Mesenchymal stem cell (in vitro differentiated cells and primary cell): ENCODE data around the gene PYGO1.

Experiments
- DNase-seq: peaks from one replicate; pipeline ENCODE4 v3.0.0-alpha.2; 2013
- H2AFZ ChIP-seq: one replicate; pipeline ENCODE4 v1.6.1; 2013; ENCODE audit warnings: low read depth, mild to moderate bottlenecking, control low read depth, inconsistent platforms, low read length, moderate library complexity
- H2AK5ac ChIP-seq: 2 replicates; pipeline ENCODE4 v1.6.1; 2013; ENCODE audit warnings: low read length, moderate library complexity, mild to moderate bottlenecking, inconsistent platforms; ENCODE audit not compliant: severe bottlenecking
- H2BK120ac ChIP-seq: one replicate; pipeline ENCODE4 v1.6.1; 2013; ENCODE audit warnings: low read depth, mild to moderate bottlenecking, inconsistent platforms, low read length, moderate library complexity
- H2BK12ac ChIP-seq, 2 experiments: one replicate each; pipeline ENCODE4 v1.6.1; 2013; ENCODE audit warnings: inconsistent platforms in 2 of 2, low read length in 2 of 2, mild to moderate bottlenecking in 2 of 2, moderate library complexity in 2 of 2, control low read depth in 1 of 2
- H2BK15ac ChIP-seq: one replicate; pipeline ENCODE4 v1.6.1; 2013; ENCODE audit warnings: mild to moderate bottlenecking, low read depth, inconsistent platforms; ENCODE audit not compliant: poor library complexity, severe bottlenecking
- H2BK5ac ChIP-seq: 2 replicates; pipeline ENCODE4 v1.6.1; 2013; ENCODE audit warnings: low read depth, mild to moderate bottlenecking, low read length, control low read depth, inconsistent platforms; ENCODE audit not compliant: poor library complexity, severe bottlenecking
- H3K14ac ChIP-seq, 2 experiments: one replicate each; pipeline ENCODE4 v1.6.1; 2013; ENCODE audit warnings: inconsistent platforms in 2 of 2, low read length in 2 of 2, control low read depth in 1 of 2, mild to moderate bottlenecking in 1 of 2, moderate library complexity in 1 of 2
- H3K18ac ChIP-seq, 2 experiments: one replicate each; pipeline ENCODE4 v1.6.1; 2013; ENCODE audit warnings: inconsistent platforms in 2 of 2, low read length in 2 of 2, control low read depth in 1 of 2, low read depth in 1 of 2, mild to moderate bottlenecking in 1 of 2
- H3K23ac ChIP-seq, 2 experiments: one replicate each; pipeline ENCODE4 v1.6.1; 2013; ENCODE audit warnings: inconsistent platforms in 2 of 2, low read length in 2 of 2, mild to moderate bottlenecking in 2 of 2, moderate library complexity in 2 of 2, control low read depth in 1 of 2
- H3K27ac ChIP-seq: 2 replicates; pipeline ENCODE4 v1.5.1; 2013; ENCODE audit warnings: mild to moderate bottlenecking, moderate library complexity, low read length, control low read depth, inconsistent platforms; ENCODE audit not compliant: poor library complexity, severe bottlenecking
- H3K27me3 ChIP-seq, 2 experiments: 2 replicates each; pipeline versions ENCODE4 v1.6.1 to v1.7.0; 2013; ENCODE audit warnings: low read length in 2 of 2, mild to moderate bottlenecking in 2 of 2, moderate library complexity in 2 of 2, control low read depth in 1 of 2, inconsistent platforms in 1 of 2; ENCODE audit not compliant: control insufficient read depth in 1 of 2, insufficient read depth in 1 of 2
- H3K36me3 ChIP-seq, 2 experiments: 2 replicates each; pipeline versions ENCODE4 v1.6.1 to v1.7.0; 2013; ENCODE audit warnings: low read length in 2 of 2, control low read depth in 1 of 2, inconsistent platforms in 1 of 2, low read depth in 1 of 2, mild to moderate bottlenecking in 1 of 2; ENCODE audit not compliant: insufficient read depth in 2 of 2, control insufficient read depth in 1 of 2
- H3K4ac ChIP-seq, 2 experiments: one replicate each; pipeline ENCODE4 v1.6.1; 2013; ENCODE audit warnings: inconsistent platforms in 2 of 2, low read length in 2 of 2, mild to moderate bottlenecking in 2 of 2, moderate library complexity in 2 of 2, control low read depth in 1 of 2, low read depth in 1 of 2
- H3K4me1 ChIP-seq: 2 replicates; pipeline ENCODE4 v1.6.1; 2013; ENCODE audit warnings: low read depth, low read length, control low read depth; ENCODE audit not compliant: control insufficient read depth, insufficient read depth
- H3K4me2 ChIP-seq: 2 replicates; pipeline ENCODE4 v1.6.1; 2013; ENCODE audit warnings: low read length, mild to moderate bottlenecking, inconsistent platforms; ENCODE audit not compliant: poor library complexity, severe bottlenecking
- H3K4me3 ChIP-seq, 2 experiments: 2 replicates each; pipeline versions ENCODE4 v1.5.1 to v1.7.0; 2013; ENCODE audit warnings: low read length in 2 of 2, mild to moderate bottlenecking in 2 of 2, control low read depth in 1 of 2, low read depth in 1 of 2; ENCODE audit not compliant: insufficient read depth in 1 of 2
- H3K79me1 ChIP-seq: replicated peaks from 2 replicates; pipeline ENCODE4 v1.6.1; 2013; ENCODE audit warnings: mild to moderate bottlenecking, control low read depth, low read length, inconsistent platforms; ENCODE audit not compliant: poor library complexity, severe bottlenecking
- H3K9ac ChIP-seq: 2 replicates; pipeline ENCODE4 v1.7.0; 2013; ENCODE audit warnings: mild to moderate bottlenecking, low read length, moderate library complexity
- H3K9me3 ChIP-seq: 2 replicates; pipeline ENCODE4 v1.7.0; 2013; ENCODE audit warnings: mild to moderate bottlenecking, low read length; ENCODE audit not compliant: control insufficient read depth
- H4K8ac ChIP-seq: one replicate; pipeline ENCODE4 v1.6.1; 2013; ENCODE audit warnings: inconsistent platforms, mild to moderate bottlenecking, low read length, moderate library complexity
- H4K91ac ChIP-seq: one replicate; pipeline ENCODE4 v1.6.1; 2013; ENCODE audit warnings: mild to moderate bottlenecking, low read length, inconsistent platforms
- whole genome bisulfite sequencing: methylation state at CpG from one replicate; pipeline ENCODE4 v1.1.7; 2013; ENCODE audit warnings: mixed read lengths; 5-methylcytosine and 5-hydroxymethylcytosine counted together

Gene PYGO1

GRCh38 chr15:55530861-55531313, 57.3 kb downstream of the PYGO1 start:
- Histone ChIP-seq H3K27ac (no peak overlapping the region), H2AFZ (no peak overlapping the region), H3K23ac (no peak overlapping the region), H3K14ac (peak overlapping the region in 1 of 2 experiments; percentile 86), H4K8ac (no peak overlapping the region), H3K4ac (no peak overlapping the region), H3K9me3 (no peaks in the 10 kb centered on the region), H3K4me3 (no peak overlapping the region), H3K9ac (no peak overlapping the region), H2BK120ac (no peak overlapping the region), H3K27me3 (no peaks in the 10 kb centered on the region), H3K18ac (no peak overlapping the region), H2BK5ac (no peak overlapping the region), H4K91ac (no peak overlapping the region), H2AK5ac (no peak overlapping the region), H3K79me1 (no peaks in the 10 kb centered on the region), H3K4me2 (peak overlapping the region; percentile 7), H3K36me3 (peaks cover 0 to 5% of the 10 kb centered on the region in 2 experiments), H2BK15ac (no peak overlapping the region), H2BK12ac (no peak overlapping the region), H3K4me1 (peaks cover 3% of the 10 kb centered on the region)
- 30% methylated on average over 4 of the region's 4 CpGs for WGBS
- peak; percentile 29 for DNase-seq

- no peaks in the 10 kb centered on the region for H3K27me3 ChIP-seq
- no peak overlapping the region for H3K14ac ChIP-seq
- H2AK5ac ChIP-seq: no peak overlapping the region
- H3K27ac ChIP-seq: no peak overlapping the region
- no peak for DNase-seq
- H3K23ac ChIP-seq: no peak overlapping the region
- no peaks in the 10 kb centered on the region for H3K79me1 ChIP-seq
- H3K4me1 ChIP-seq: peaks cover 3% of the 10 kb centered on the region
- no peak overlapping the region for H2BK12ac ChIP-seq
- no peak overlapping the region for H3K4me3 ChIP-seq
- H3K9me3 ChIP-seq: no peaks in the 10 kb centered on the region
- no peak overlapping the region for H3K4me2 ChIP-seq
- no peak overlapping the region for H2AFZ ChIP-seq
- H3K36me3 ChIP-seq: no peaks in the 10 kb centered on the region
- no peak overlapping the region for H3K4ac ChIP-seq
- H4K8ac ChIP-seq: no peak overlapping the region
- no peak overlapping the region for H2BK15ac ChIP-seq
- WGBS: 81% methylated on average over 2 of the region's 4 CpGs
- no peak overlapping the region for H2BK5ac ChIP-seq
- H3K9ac ChIP-seq: no peak overlapping the region
- no peak overlapping the region for H4K91ac ChIP-seq
- no peak overlapping the region for H3K18ac ChIP-seq
- no peak overlapping the region for H2BK120ac ChIP-seq
Observed at GRCh38 chr15:55528812-55529211, 59.3 kb downstream of the PYGO1 start.

- no peak for DNase-seq
Observed at GRCh38 chr15:55527150-55527549, 61.0 kb downstream of the PYGO1 start.

GRCh38 chr15:55526559-55527036, 61.5 kb downstream of the PYGO1 start:
- H2AK5ac ChIP-seq: no peak overlapping the region
- WGBS: 35% methylated on average over 7 of the region's 7 CpGs
- H3K4me3 ChIP-seq: no peak overlapping the region
- peaks cover 0 to 13% of the 10 kb centered on the region in 2 experiments for H3K27me3 ChIP-seq
- H4K8ac ChIP-seq: peak overlapping the region; percentile 20
- H3K18ac ChIP-seq: peak overlapping the region; percentile 61 to 69
- H3K4ac ChIP-seq: peak overlapping the region in 1 of 2 experiments; percentile 17
- H3K9me3 ChIP-seq: no peaks in the 10 kb centered on the region
- H2BK15ac ChIP-seq: no peak overlapping the region
- H4K91ac ChIP-seq: peak overlapping the region; percentile 73
- H2BK12ac ChIP-seq: peak overlapping the region in 1 of 2 experiments; percentile 10
- peak; percentile 70 for DNase-seq
- no peaks in the 10 kb centered on the region for H3K79me1 ChIP-seq
- no peaks in the 10 kb centered on the region for H3K36me3 ChIP-seq
- peak overlapping the region; percentile 69 for H2AFZ ChIP-seq
- H3K4me1 ChIP-seq: peaks cover 3% of the 10 kb centered on the region
- H3K27ac ChIP-seq: no peak overlapping the region
- H3K4me2 ChIP-seq: no peak overlapping the region
- no peak overlapping the region for H3K9ac ChIP-seq
- H2BK120ac ChIP-seq: no peak overlapping the region
- H3K23ac ChIP-seq: no peak overlapping the region
- H3K14ac ChIP-seq: peak overlapping the region in 1 of 2 experiments; percentile 36
- H2BK5ac ChIP-seq: no peak overlapping the region

More at GRCh38 chr15:55527150-55527549, 61.0 kb downstream of the PYGO1 start:
- no peak overlapping the region for H3K4me3 ChIP-seq
- H3K4me1 ChIP-seq: peaks cover 3% of the 10 kb centered on the region
- no peak overlapping the region for H4K91ac ChIP-seq
- H2AK5ac ChIP-seq: no peak overlapping the region
- H3K79me1 ChIP-seq: no peaks in the 10 kb centered on the region
- no peak overlapping the region for H3K4me2 ChIP-seq
- no peak overlapping the region for H3K9ac ChIP-seq
- H2AFZ ChIP-seq: peak overlapping the region; percentile 39
- H2BK15ac ChIP-seq: peak overlapping the region; percentile 70
- no peak overlapping the region for H3K27ac ChIP-seq
- H2BK5ac ChIP-seq: no peak overlapping the region
- peak overlapping the region in 1 of 2 experiments; percentile 17 for H3K4ac ChIP-seq
- no peak overlapping the region for H3K23ac ChIP-seq
- H3K27me3 ChIP-seq: peaks cover 0 to 13% of the 10 kb centered on the region in 2 experiments
- peak overlapping the region in 1 of 2 experiments; percentile 61 for H3K18ac ChIP-seq
- 73% methylated on average over 1 of the region's 1 CpG for WGBS
- H2BK120ac ChIP-seq: no peak overlapping the region
- H3K9me3 ChIP-seq: no peaks in the 10 kb centered on the region
- H4K8ac ChIP-seq: peak overlapping the region; percentile 30
- no peak overlapping the region for H2BK12ac ChIP-seq
- H3K14ac ChIP-seq: no peak overlapping the region
- H3K36me3 ChIP-seq: no peaks in the 10 kb centered on the region
